HepG2 (cell line): Measurements from ENCODE around the gene LZTR1. TPM values are rescaled to one million over a fixed set of nuclear protein-coding genes. Genes with fewer than 3 reads are reported as not detected.

Source experiments
- ATAC-seq: fragments of 200-7000 bp; cut with Tn5 transposase; 3 replicates; pipeline ENCODE4 v1.9.1; 2020; ENCODE audit warnings: mild to moderate bottlenecking, moderate library complexity
- BruUV-seq: library from RNA; stranded (reverse); fragments of 400-500 nt; replicated peaks from 2 replicates; lab custom pipeline; 2021; lab: Mats Ljungman, UMichigan
- CTCF ChIA-PET: fragments of 300-600 bp; formaldehyde crosslinking; extraction: SDS; loops from one replicate; lab custom pipeline; 2021; ENCODE audit warnings: low total read pairs, inconsistent platforms, low intra/inter-chr PET ratio; lab: Yijun Ruan, JAX
- POLR2A ChIA-PET: fragments of 350-600 bp; sonication (Branson Sonifier 250); formaldehyde crosslinking; loops from one replicate; lab custom pipeline; 2020; ENCODE audit warnings: antibody characterized with exemption, inconsistent platforms; lab: Yijun Ruan, JAX
- DNase-seq: peaks from one replicate; pipeline ENCODE4 v3.0.0-alpha.2; 2015; ENCODE audit warnings: low spot score
- FAIRE-seq: peaks from 3 replicates; lab custom pipeline; 2011; peaks lifted over from hg19 to GRCh38; lab: Jason Lieb, UNC
- H2AFZ ChIP-seq: one replicate; pipeline ENCODE4 v1.6.1; 2011; ENCODE audit warnings: low read length, inconsistent platforms
- H3K27ac ChIP-seq: fragments of 300-600 bp; 3 replicates; pipeline ENCODE4 v1.8.0; 2011; ENCODE audit warnings: mixed run types, mild to moderate bottlenecking, mixed read lengths, low read length, inconsistent platforms; ENCODE audit not compliant: insufficient read depth; ENCODE audit errors: extremely low read length
- H3K27me3 ChIP-seq, 2 experiments: fragments of 200-600 bp in 1 of 2; 2 replicates in 1 of 2; 3 replicates in 1 of 2; pipeline versions ENCODE4 v1.6.0 to v1.8.0; 2011; ENCODE audit warnings: low read length in 2 of 2, mild to moderate bottlenecking in 2 of 2, moderate library complexity in 2 of 2, inconsistent platforms in 1 of 2; ENCODE audit not compliant: insufficient read depth in 2 of 2, control insufficient read depth in 1 of 2
- H3K36me3 ChIP-seq, 2 experiments: fragments of 200-600 bp in 1 of 2; replicated peaks in 1 of 2; 2 replicates in 1 of 2; 3 replicates in 1 of 2; pipeline versions ENCODE4 v1.5.1 to v1.8.0; 2011; ENCODE audit warnings: low read length in 2 of 2, inconsistent platforms in 1 of 2; ENCODE audit not compliant: insufficient read depth in 2 of 2, control insufficient read depth in 1 of 2
- H3K4me1 ChIP-seq: 2 replicates; pipeline ENCODE4 v1.5.1; 2012; ENCODE audit warnings: low read length, inconsistent platforms; ENCODE audit not compliant: insufficient read depth
- H3K4me2 ChIP-seq: 2 replicates; pipeline ENCODE4 v1.6.0; 2011; ENCODE audit warnings: low read depth, low read length, inconsistent platforms
- H3K4me3 ChIP-seq, 3 experiments: fragments of 200-600 bp in 1 of 3; sonication (generic), shearing (Covaris generic) in 1 of 3; replicated peaks in 1 of 3; 2 replicates each; pipeline ENCODE4 v1.5.1; 2011 to 2016; ENCODE audit warnings: low read length in 3 of 3, inconsistent platforms in 2 of 3, low read depth in 2 of 3, mild to moderate bottlenecking in 2 of 3, control low read depth in 1 of 3, mixed read lengths in 1 of 3; ENCODE audit not compliant: insufficient read depth in 1 of 3
- H3K79me2 ChIP-seq: one replicate; pipeline ENCODE4 v1.6.1; 2011; ENCODE audit warnings: low read length, inconsistent platforms; ENCODE audit not compliant: insufficient read depth
- H3K9ac ChIP-seq: 2 replicates; pipeline ENCODE4 v1.6.0; 2011; ENCODE audit warnings: mild to moderate bottlenecking, low read depth, low read length, inconsistent platforms; ENCODE audit not compliant: insufficient read depth
- H3K9me3 ChIP-seq: 2 replicates; pipeline ENCODE4 v1.5.1; 2012; ENCODE audit warnings: mild to moderate bottlenecking, low read length
- H4K20me1 ChIP-seq: 2 replicates; pipeline ENCODE4 v1.6.0; 2011; ENCODE audit warnings: inconsistent platforms, mild to moderate bottlenecking, low read length, moderate library complexity; ENCODE audit not compliant: insufficient read depth
- ARID2 ChIP-seq: sonication (generic); formaldehyde crosslinking; IDR thresholded peaks from 2 replicates; pipeline ENCODE4 v1.8.1; 2022; ENCODE audit warnings: mild to moderate bottlenecking, missing genetic modification reagents, borderline replicate concordance
- ARNT ChIP-seq: fragments of 450-650 bp; IDR thresholded peaks from 2 replicates; pipeline ENCODE4 v1.6.1; 2017
- CSRNP1 ChIP-seq: sonication (generic); formaldehyde crosslinking; IDR thresholded peaks from 2 replicates; pipeline ENCODE4 v1.8.1; 2023; ENCODE audit warnings: mild to moderate bottlenecking, missing genetic modification reagents
- ERF ChIP-seq: IDR thresholded peaks from 2 replicates; pipeline ENCODE4 v1.6.1; 2018; ENCODE audit warnings: missing biosample characterization, missing genetic modification reagents
- GTF2F1 ChIP-seq: fragments of 150-350 bp; IDR thresholded peaks from 2 replicates; pipeline ENCODE4 v1.6.1; 2014; ENCODE audit warnings: low read length
- HDAC1 ChIP-seq: sonication (generic); formaldehyde crosslinking; IDR thresholded peaks from 2 replicates; pipeline ENCODE4 v1.5.1; 2020; ENCODE audit warnings: mild to moderate bottlenecking, missing genetic modification reagents
- HNRNPL ChIP-seq: fragments of 200-400 bp; formaldehyde crosslinking; IDR thresholded peaks from 2 replicates; pipeline ENCODE4 v1.6.1; 2017; ENCODE audit warnings: mild to moderate bottlenecking, low read depth, low read length
- HNRNPUL1 ChIP-seq: fragments of 200-400 bp; formaldehyde crosslinking; IDR thresholded peaks from 2 replicates; pipeline ENCODE4 v1.6.1; 2017; ENCODE audit warnings: low read depth, mild to moderate bottlenecking, low read length, moderate library complexity
- POLR2AphosphoS5 ChIP-seq: IDR thresholded peaks from 2 replicates; pipeline ENCODE4 v1.6.1; 2012; ENCODE audit warnings: low read depth, low read length
- RBFOX2 ChIP-seq: fragments of 200-400 bp; formaldehyde crosslinking; IDR thresholded peaks from 2 replicates; pipeline ENCODE4 v1.6.1; 2017; ENCODE audit warnings: low read depth, mild to moderate bottlenecking, low read length
- RFXAP ChIP-seq: sonication (generic); formaldehyde crosslinking; IDR thresholded peaks from 2 replicates; pipeline ENCODE4 v1.4.0; 2020; ENCODE audit warnings: missing genetic modification reagents, borderline replicate concordance
- RXRA ChIP-seq: sonication (generic); formaldehyde crosslinking; IDR thresholded peaks from 2 replicates; pipeline ENCODE4 v1.5.1; 2020; ENCODE audit warnings: missing genetic modification reagents
- SAP130 ChIP-seq: IDR thresholded peaks from 2 replicates; pipeline ENCODE4 v1.6.1; 2016; ENCODE audit warnings: low read depth
- SIN3B ChIP-seq: fragments of 150-350 bp; IDR thresholded peaks from 2 replicates; pipeline ENCODE4 v1.6.1; 2014; ENCODE audit warnings: low read length
- SRSF9 ChIP-seq: fragments of 200-400 bp; formaldehyde crosslinking; IDR thresholded peaks from 2 replicates; pipeline ENCODE4 v1.6.1; 2018; ENCODE audit warnings: borderline replicate concordance, mild to moderate bottlenecking, low read depth, low read length; ENCODE audit not compliant: insufficient read depth, poor library complexity, severe bottlenecking
- TERF1 ChIP-seq: sonication (generic); formaldehyde crosslinking; IDR thresholded peaks from 2 replicates; pipeline ENCODE4 v1.8.0; 2022; ENCODE audit warnings: mild to moderate bottlenecking, missing genetic modification reagents, moderate library complexity
- YY1 ChIP-seq: IDR thresholded peaks from 2 replicates; pipeline ENCODE4 v1.6.1; 2011; ENCODE audit warnings: low read length, low read depth, moderate library complexity, mild to moderate bottlenecking; ENCODE audit not compliant: insufficient read depth, insufficient replicate concordance
- ZBTB7A ChIP-seq: sonication (generic); formaldehyde crosslinking; IDR thresholded peaks from 2 replicates; pipeline ENCODE4 v1.8.0; 2022; ENCODE audit warnings: mild to moderate bottlenecking, missing genetic modification reagents
- ZNF282 ChIP-seq: fragments of 450-650 bp; IDR thresholded peaks from 2 replicates; pipeline ENCODE4 v1.6.1; 2018; ENCODE audit not compliant: partially characterized antibody
- ZNF589 ChIP-seq: sonication (generic); formaldehyde crosslinking; conservative IDR thresholded peaks from 2 replicates; pipeline ENCODE4 v1.8.0; 2022; ENCODE audit warnings: mild to moderate bottlenecking, moderate library complexity, missing genetic modification reagents
- ZNF607 ChIP-seq: sonication (generic); formaldehyde crosslinking; IDR thresholded peaks from 2 replicates; pipeline ENCODE4 v1.5.1; 2020; ENCODE audit warnings: missing genetic modification reagents, mild to moderate bottlenecking, borderline replicate concordance
- ZNF652 ChIP-seq: IDR thresholded peaks from 2 replicates; pipeline ENCODE4 v1.6.1; 2016; ENCODE audit warnings: low read depth, borderline replicate concordance
- ZNF678 ChIP-seq: sonication (generic); formaldehyde crosslinking; IDR thresholded peaks from 2 replicates; pipeline ENCODE4 v1.4.0; 2020; ENCODE audit warnings: mild to moderate bottlenecking, missing genetic modification reagents
- ZZZ3 ChIP-seq: sonication (generic); formaldehyde crosslinking; IDR thresholded peaks from 2 replicates; pipeline ENCODE4 v1.4.0; 2020; ENCODE audit warnings: missing genetic modification reagents, mild to moderate bottlenecking, borderline replicate concordance
- WGBS: methylation state at CpG from one replicate; pipeline ENCODE4 v1.1.6; 2017; ENCODE audit warnings: low lambda C conversion rate; 5-methylcytosine and 5-hydroxymethylcytosine counted together
- in situ Hi-C: cut with HindIII; loops from 2 replicates; pipeline ENCODE4 v1.10.0; 2017; ENCODE audit warnings: low pct_unique_long_range_greater_than_20kb; ENCODE audit not compliant: extremely low pct_ligation_motif_present
- intact Hi-C: fragments of 100-400 bp; cut with micrococcal nuclease; formaldehyde crosslinking; loops from one replicate; pipeline ENCODE4 v1.10.0; 2022; ENCODE audit not compliant: unreplicated experiment
- polyA plus RNA-seq, 8 experiments: library from polyadenylated mRNA; depleted of rRNA in 3 of 8; stranded (reverse) in 7 of 8; unstranded in 1 of 8; fragments of >200 nt; fragmentation: Illumina TruSeq in 4 of 8; extraction: Trizol in 4 of 8; gene quantifications; 2 replicates each; pipeline versions ENCODE4 v1.2.1 to v1.2.3, GENCODE V29; 2011 to 2016; ENCODE audit warnings: low read depth in 4 of 8, missing spikeins in 1 of 8, mixed read lengths in 1 of 8; ENCODE audit not compliant: insufficient read depth in 1 of 8
- total RNA-seq, 5 experiments: library from RNA; depleted of rRNA; stranded (reverse); fragments of >200 nt; fragmentation: Illumina TruSeq; extraction: Trizol; gene quantifications; 2 replicates each; pipeline ENCODE4 v1.2.3, GENCODE V29; 2016; ENCODE audit warnings: low read depth in 1 of 5

The LZTR1 gene
- total and polyA plus RNA-seq, 2 of the 13 experiments (the other 11 are each of a cell fraction or from before 2014, with no cell fraction given) = 21.8 to 22.4 TPM

GRCh38 chr22:20965104-20965887 is 16.8 kb upstream of the LZTR1 start:
- H2AFZ ChIP-seq = no peak overlapping the region
- peaks cover 56% of the 10 kb centered on the region for H3K4me1 ChIP-seq
- ATAC-seq (peak; percentile 10), DNase-seq (no peak), FAIRE-seq (no peak)
- H3K4me2 ChIP-seq = peak overlapping the region; percentile 86
- 5% methylated on average over 8 of the region's 65 CpGs for WGBS
- peak overlapping the region; percentile 50 for H3K27ac ChIP-seq
- intact Hi-C loops = no loop called here
- in situ Hi-C loops = no loop called here
- H3K27me3 ChIP-seq = no peaks in the 10 kb centered on the region
- peaks cover 4% of the 10 kb centered on the region for H3K79me2 ChIP-seq
- H3K4me3 ChIP-seq = peak overlapping the region; percentile 60 to 72 (median 64)
- no peaks in the 10 kb centered on the region for H3K36me3 ChIP-seq
- BruUV-seq = no TSS peak
- CTCF ChIA-PET = no interaction called here
- no peaks in the 10 kb centered on the region for H4K20me1 ChIP-seq
- H3K9ac ChIP-seq = peak overlapping the region; percentile 70
- POLR2A ChIA-PET = interaction anchor here (1.1 to 3.9 kb wide), 2 partner anchors 16 to 38 kb away, joined by 3 to 33 read pairs; partner anchors contain the start of gene LZTR1
- H3K9me3 ChIP-seq = no peaks in the 10 kb centered on the region
- TF ChIP-seq HDAC1 (peak; percentile 34), SRSF9 (no peak), RFXAP (CRISPR knock-in tag) (no peak), ZNF652 (CRISPR knock-in tag) (no peak), ZNF282 (no peak), HNRNPUL1 (no peak), HNRNPL (peak; percentile 87; the same call in 1 of the 2 replicates), ZZZ3 (CRISPR knock-in tag) (no peak), TERF1 (CRISPR knock-in tag) (no peak), SAP130 (CRISPR knock-in tag) (peak; percentile 31; the same call in 1 of the 2 replicates), RXRA (CRISPR knock-in tag) (no peak), ZNF678 (peak; percentile 23; the same call in 1 of the 2 replicates), YY1 (no peak), RBFOX2 (peak; percentile 77), ERF (CRISPR knock-in tag) (peak; percentile 43; the same call in 1 of the 2 replicates), ZNF607 (peak; percentile 64; the same call in 1 of the 2 replicates), SIN3B (no peak), CSRNP1 (CRISPR knock-in tag) (peak; percentile 70; the same call in 1 of the 2 replicates), ZBTB7A (no peak), POLR2AphosphoS5 (no peak), ZNF589 (CRISPR knock-in tag) (no peak), ARID2 (CRISPR knock-in tag) (0 out of 2 replicates have a peak, but pooled peaks have one; percentile 39), GTF2F1 (no peak), ARNT (no peak)
